ENCODE data around the gene CDH22.
A peak's percentile ranks its signal among the peaks of the same experiment; 100 is the strongest.

Gene CDH22

GRCh38 chr20:46303176-46303956, 4.9 kb downstream of the CDH22 start:
- DNase-seq, result no peak

GRCh38 chr20:46302106-46302505, 6.2 kb downstream of the CDH22 start:
- peak in 8 of 56 donors; percentile 9 to 49 (median 16) for DNase-seq

- no peak for DNase-seq
These were observed 8.0 kb downstream of the CDH22 start for GRCh38 chr20:46300281-46300680.

- no peak for DNase-seq
These were observed 9.2 kb downstream of the CDH22 start for GRCh38 chr20:46299078-46299477.

- DNase-seq, result no peak
These were observed 9.9 kb downstream of the CDH22 start for GRCh38 chr20:46298374-46298773.

- DNase-seq, result no peak
These were observed 11.6 kb downstream of the CDH22 start for GRCh38 chr20:46296526-46297250.

GRCh38 chr20:46293084-46293483, 15.2 kb downstream of the CDH22 start:
- DNase-seq, result no peak

- no peak for DNase-seq
These were observed 16.9 kb downstream of the CDH22 start for GRCh38 chr20:46291401-46291800.

GRCh38 chr20:46289432-46289831, 18.9 kb downstream of the CDH22 start:
- DNase-seq, result no peak

GRCh38 chr20:46286977-46287376, 21.3 kb downstream of the CDH22 start:
- no peak for DNase-seq

GRCh38 chr20:46286382-46286781, 21.9 kb downstream of the CDH22 start:
- no peak for DNase-seq

GRCh38 chr20:46285740-46286139, 22.6 kb downstream of the CDH22 start:
- no peak for DNase-seq

- DNase-seq, result no peak
These were observed 23.2 kb downstream of the CDH22 start for GRCh38 chr20:46285072-46285471.

- DNase-seq, result no peak
These were observed 24.3 kb downstream of the CDH22 start for GRCh38 chr20:46284040-46284427.

GRCh38 chr20:46283426-46284039, 24.8 kb downstream of the CDH22 start:
- no peak for DNase-seq

GRCh38 chr20:46282669-46283068, 25.6 kb downstream of the CDH22 start:
- no peak for DNase-seq

GRCh38 chr20:46279103-46279502, 29.2 kb downstream of the CDH22 start:
- DNase-seq, result no peak

- DNase-seq, result peak in 3 of 56 donors; percentile 12 to 15 (median 15)
These were observed 30.7 kb downstream of the CDH22 start for GRCh38 chr20:46277602-46278001.

GRCh38 chr20:46276531-46276930, 31.8 kb downstream of the CDH22 start:
- no peak for DNase-seq

- DNase-seq, result no peak
These were observed 33.2 kb downstream of the CDH22 start for GRCh38 chr20:46275091-46275490.

GRCh38 chr20:46273717-46274116, 34.6 kb downstream of the CDH22 start:
- no peak for DNase-seq

GRCh38 chr20:46272389-46273047, 35.8 kb downstream of the CDH22 start:
- no peak for DNase-seq
